ENCODE results near the gene SCTR.

Gene SCTR

GRCh38 chr2:119472749-119473148 lies 51.5 kb downstream of the SCTR start:
- DNase-seq: no peak

GRCh38 chr2:119469661-119470297 lies 54.5 kb downstream of the SCTR start:
- no peak for DNase-seq

- DNase-seq: no peak
Measured at GRCh38 chr2:119469131-119469530, 55.2 kb downstream of the SCTR start.

GRCh38 chr2:119468154-119468955 lies 55.9 kb downstream of the SCTR start:
- DNase-seq: no peak

GRCh38 chr2:119466373-119466772 lies 57.9 kb downstream of the SCTR start:
- DNase-seq: no peak

- no peak for DNase-seq
Measured at GRCh38 chr2:119465687-119466086, 58.6 kb downstream of the SCTR start.

- no peak for DNase-seq
Measured at GRCh38 chr2:119464981-119465380, 59.3 kb downstream of the SCTR start.

GRCh38 chr2:119463990-119464389 lies 60.3 kb downstream of the SCTR start:
- no peak for DNase-seq

- DNase-seq: no peak
Measured at GRCh38 chr2:119463136-119463535, 61.1 kb downstream of the SCTR start.

GRCh38 chr2:119462574-119462973 lies 61.7 kb downstream of the SCTR start:
- DNase-seq: no peak

- DNase-seq: no peak
Measured at GRCh38 chr2:119461811-119462210, 62.5 kb downstream of the SCTR start.

GRCh38 chr2:119460076-119460475 lies 64.2 kb downstream of the SCTR start:
- no peak for DNase-seq

- no peak for DNase-seq
Measured at GRCh38 chr2:119455066-119455718, 69.1 kb downstream of the SCTR start.

- no peak for DNase-seq
Measured at GRCh38 chr2:119453972-119454593, 70.2 kb downstream of the SCTR start.

- DNase-seq: no peak
Measured at GRCh38 chr2:119451336-119452050, 72.8 kb downstream of the SCTR start.

- DNase-seq: no peak
Measured at GRCh38 chr2:119449521-119449920, 74.8 kb downstream of the SCTR start.

GRCh38 chr2:119448427-119449141 lies 75.7 kb downstream of the SCTR start:
- no peak for DNase-seq

GRCh38 chr2:119446037-119446436 lies 78.2 kb downstream of the SCTR start:
- DNase-seq: no peak

GRCh38 chr2:119442850-119443249 lies 81.4 kb downstream of the SCTR start:
- no peak for DNase-seq

GRCh38 chr2:119442226-119442619 lies 82.1 kb downstream of the SCTR start:
- no peak for DNase-seq

GRCh38 chr2:119441376-119442225 lies 82.7 kb downstream of the SCTR start:
- no peak for DNase-seq

Measured in activated T-cell treated with anti-CD3 and anti-CD28 coated beads, Interleukin-2, amount 50 U/mL, for 1 hour (primary cell).